Smooth muscle cell (in vitro differentiated cells): ENCODE data around the gene LDB3. TPM values are rescaled to one million over a fixed set of nuclear protein-coding genes. Genes with fewer than 3 reads are reported as not detected.

ENCODE experiments used
- DNase-seq: peaks from one replicate; lab custom pipeline; 2025; ENCODE audit not compliant: unreplicated experiment; lab: John Stamatoyannopoulos, UW
- H2AFZ ChIP-seq: fragments of 200-600 bp; sonication (generic); 2 replicates; pipeline ENCODE4 v1.6.0; 2016; ENCODE audit warnings: antibody characterized with exemption, low read depth, mild to moderate bottlenecking
- H3F3A ChIP-seq: fragments of 200-600 bp; sonication (generic); 2 replicates; pipeline ENCODE4 v1.6.0; 2017; ENCODE audit warnings: antibody characterized with exemption, low read depth
- H3K27ac ChIP-seq: fragments of 200-600 bp; sonication (generic); 2 replicates; pipeline ENCODE4 v1.5.1; 2016; ENCODE audit warnings: low read depth, mild to moderate bottlenecking
- H3K27me3 ChIP-seq: fragments of 200-600 bp; sonication (generic); 2 replicates; pipeline ENCODE4 v1.6.1; 2016; ENCODE audit warnings: low read depth, mild to moderate bottlenecking
- H3K36me3 ChIP-seq: fragments of 200-600 bp; sonication (generic); 2 replicates; pipeline ENCODE4 v1.5.1; 2016; ENCODE audit warnings: low read depth
- H3K4me1 ChIP-seq: fragments of 200-600 bp; sonication (generic); 2 replicates; pipeline ENCODE4 v1.5.1; 2016; ENCODE audit warnings: low read depth
- H3K4me2 ChIP-seq: fragments of 200-600 bp; sonication (generic); 2 replicates; pipeline ENCODE4 v1.6.0; 2016; ENCODE audit warnings: mild to moderate bottlenecking
- H3K4me3 ChIP-seq: fragments of 200-600 bp; sonication (generic); 2 replicates; pipeline ENCODE4 v1.5.1; 2016; ENCODE audit warnings: mild to moderate bottlenecking
- H3K79me2 ChIP-seq: fragments of 200-600 bp; sonication (generic); 2 replicates; pipeline ENCODE4 v1.6.0; 2016; ENCODE audit warnings: low read depth, mild to moderate bottlenecking
- H3K9ac ChIP-seq: fragments of 200-600 bp; sonication (generic); 2 replicates; pipeline ENCODE4 v1.6.0; 2016; ENCODE audit warnings: low read depth
- H3K9me3 ChIP-seq: fragments of 200-600 bp; sonication (generic); replicated peaks from 2 replicates; pipeline ENCODE4 v1.5.1; 2016; ENCODE audit warnings: low read depth
- H4K20me1 ChIP-seq: fragments of 200-600 bp; sonication (generic); 2 replicates; pipeline ENCODE4 v1.6.0; 2016; ENCODE audit warnings: low read depth
- CTCF ChIP-seq: fragments of 200-600 bp; sonication (generic); IDR thresholded peaks from 2 replicates; pipeline ENCODE4 v1.5.1; 2017; ENCODE audit warnings: borderline replicate concordance, mild to moderate bottlenecking, antibody characterized with exemption; ENCODE audit not compliant: insufficient read depth, poor library complexity, severe bottlenecking
- WGBS: methylation state at CpG from one replicate; pipeline ENCODE4 v1.1.7; 2016; ENCODE audit warnings: low lambda C conversion rate; 5-methylcytosine and 5-hydroxymethylcytosine counted together
- polyA plus RNA-seq: library from polyadenylated mRNA; unstranded; fragments of >200 nt; fragmentation: Nextera tagmentation; extraction: Ambion mirVana; gene quantifications from 2 replicates; pipeline ENCODE4 v1.2.1, GENCODE V29; 2016
- total RNA-seq: library from RNA; depleted of rRNA; stranded (reverse); fragments of >200 nt; gene quantifications from 2 replicates; pipeline ENCODE4 v1.2.3, GENCODE V29; 2014

LDB3 gene
- total and polyA plus RNA-seq, 2 experiments from 2014 or later: 0.31 to 0.61 TPM

DNA sequence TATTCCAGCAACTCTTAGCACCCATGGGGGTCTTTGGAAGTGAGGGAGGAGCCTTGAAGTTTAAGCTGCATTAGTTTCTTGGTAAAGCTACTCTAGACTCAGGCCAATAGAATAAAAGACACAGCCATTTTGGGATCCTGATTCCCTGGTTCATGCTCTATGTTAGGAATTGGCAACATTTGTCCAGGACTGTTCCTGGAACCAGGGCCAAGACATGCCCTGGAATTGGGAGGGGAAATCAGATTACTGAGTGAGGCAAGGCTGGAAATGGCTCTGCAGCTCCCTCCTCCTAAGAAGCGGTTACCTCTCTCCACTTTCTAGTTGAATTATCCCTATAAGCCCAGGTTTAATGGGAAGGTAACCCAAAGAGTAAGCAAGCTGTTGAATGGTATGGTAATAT is 73.9 kb downstream of the LDB3 start:
- no peaks in the 10 kb centered on the region for H3K9me3 ChIP-seq
- no peaks in the 10 kb centered on the region for H3K36me3 ChIP-seq
- H2AFZ ChIP-seq: no peak overlapping the region
- H3K79me2 ChIP-seq: no peaks in the 10 kb centered on the region
- H3K4me1 ChIP-seq: no peaks in the 10 kb centered on the region
- no peaks in the 10 kb centered on the region for H3F3A ChIP-seq
- no peaks in the 10 kb centered on the region for H4K20me1 ChIP-seq
- H3K27me3 ChIP-seq: no peaks in the 10 kb centered on the region
- H3K4me3 ChIP-seq: no peak overlapping the region
- TF ChIP-seq CTCF: no peak
- H3K4me2 ChIP-seq: no peak overlapping the region
- H3K27ac ChIP-seq: no peak overlapping the region
- no peak for DNase-seq
- WGBS: 100% methylated on average over 1 of the region's 1 CpG
- H3K9ac ChIP-seq: no peak overlapping the region

DNA sequence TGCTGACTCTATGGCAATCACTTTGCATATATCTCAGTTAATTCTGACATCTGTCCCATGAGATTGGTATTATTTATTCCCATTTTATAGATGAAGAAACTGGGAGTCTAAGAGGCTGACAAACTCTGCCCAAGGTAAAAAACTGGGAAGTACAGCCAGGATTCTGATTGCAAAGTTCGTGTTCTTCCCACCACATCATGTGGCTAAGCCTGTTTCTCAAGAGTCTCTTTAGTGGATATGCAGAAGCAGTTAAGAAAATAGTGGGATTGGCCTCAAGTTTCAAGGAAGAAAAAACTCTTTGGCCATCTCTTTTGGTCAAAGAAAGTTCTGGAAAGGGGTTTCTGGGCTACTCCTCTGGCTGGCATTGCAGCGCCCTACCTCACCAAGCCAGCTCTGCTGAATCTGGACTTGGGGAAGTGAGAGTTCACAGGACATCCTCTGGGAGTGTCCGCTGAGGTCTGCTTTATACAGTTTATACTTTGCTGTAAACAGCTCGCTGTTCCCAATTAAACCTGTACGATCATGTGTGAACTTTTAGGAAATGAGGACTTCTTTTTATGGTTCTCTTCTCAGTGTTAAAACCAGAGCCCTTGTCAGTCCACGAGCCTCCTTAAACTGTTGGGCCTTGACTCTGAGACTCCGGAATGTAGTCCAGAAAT is 75.9 kb downstream of the LDB3 start:
- Histone ChIP-seq H3F3A (no peaks in the 10 kb centered on the region), H3K4me3 (no peak overlapping the region), H2AFZ (no peak overlapping the region), H3K36me3 (no peaks in the 10 kb centered on the region), H3K27ac (no peak overlapping the region), H3K27me3 (no peaks in the 10 kb centered on the region), H3K4me1 (no peaks in the 10 kb centered on the region), H3K9me3 (no peaks in the 10 kb centered on the region), H4K20me1 (no peaks in the 10 kb centered on the region), H3K79me2 (no peaks in the 10 kb centered on the region), H3K9ac (no peak overlapping the region), H3K4me2 (no peak overlapping the region)
- no peak for DNase-seq
- no peak for TF ChIP-seq CTCF
- 79% methylated on average over 7 of the region's 7 CpGs for WGBS

DNA sequence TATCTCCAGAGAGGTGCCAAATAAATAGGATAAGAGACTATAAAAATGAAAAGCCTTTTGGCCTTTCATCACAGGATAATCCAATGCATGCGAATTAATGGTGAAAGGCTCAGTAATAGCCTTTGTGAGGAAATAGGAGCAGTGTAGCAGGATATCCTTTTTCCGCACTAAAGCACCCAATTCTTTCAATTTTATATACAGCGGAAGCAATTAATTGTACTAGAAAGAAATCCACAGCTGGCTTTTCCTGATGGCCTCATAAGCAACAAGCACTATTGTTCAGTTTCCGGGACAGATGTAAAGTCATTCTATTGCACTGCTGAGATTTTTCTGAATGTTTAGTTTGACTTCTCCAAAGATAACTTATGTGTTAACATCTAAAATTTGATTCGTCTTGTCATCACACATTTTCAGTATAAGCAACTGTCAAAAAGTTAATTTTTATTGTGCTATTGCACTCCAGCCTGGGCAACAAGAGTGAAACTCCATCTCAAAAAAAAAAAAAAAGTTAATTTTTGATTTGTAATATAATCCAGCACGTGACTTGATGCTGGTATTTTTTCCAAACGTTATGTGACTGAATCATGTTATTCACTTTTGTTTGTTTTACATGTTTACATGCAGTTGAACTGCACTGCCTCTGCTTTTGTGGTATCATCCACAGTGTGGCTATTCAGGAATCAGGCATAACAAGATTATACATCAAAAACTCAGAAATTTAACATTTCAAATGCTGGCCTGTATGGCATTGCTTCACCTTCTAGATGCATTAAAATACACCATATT is 79.7 kb downstream of the LDB3 start:
- Histone ChIP-seq H3K79me2 (no peaks in the 10 kb centered on the region), H3F3A (no peaks in the 10 kb centered on the region), H4K20me1 (no peaks in the 10 kb centered on the region), H3K27ac (no peak overlapping the region), H2AFZ (no peak overlapping the region), H3K9ac (no peak overlapping the region), H3K9me3 (no peaks in the 10 kb centered on the region), H3K36me3 (no peaks in the 10 kb centered on the region), H3K27me3 (no peaks in the 10 kb centered on the region), H3K4me2 (no peak overlapping the region), H3K4me3 (no peak overlapping the region), H3K4me1 (no peaks in the 10 kb centered on the region)
- TF ChIP-seq CTCF: no peak
- WGBS: 82% methylated on average over 7 of the region's 7 CpGs
- no peak for DNase-seq
